Chondrocyte (in vitro differentiated cells): ENCODE measurements around the gene QRICH2. TPM values are rescaled to one million over a fixed set of nuclear protein-coding genes. Genes with fewer than 3 reads are reported as not detected.
"Not testable (repeated sequence)": the region's sequence is repeated elsewhere in the genome, so short reads cannot be mapped to it uniquely, and the experiment has no call there.

ENCODE experiments used
- DNase-seq: peaks from one replicate; pipeline ENCODE4 v3.0.0; 2021; ENCODE audit warnings: mixed read lengths, low spot score
- H3K27ac Mint-ChIP-seq: one replicate; pipeline ENCODE4 v1.8.0; 2021; ENCODE audit warnings: mild to moderate bottlenecking, moderate library complexity, mixed read lengths; ENCODE audit not compliant: unreplicated experiment
- H3K27me3 Mint-ChIP-seq: 2 replicates; pipeline ENCODE4 v1.8.0; 2021; ENCODE audit warnings: low read depth, mixed read lengths
- H3K36me3 Mint-ChIP-seq: 2 replicates; pipeline ENCODE4 v1.8.0; 2021; ENCODE audit warnings: low read depth, mixed read lengths
- H3K4me1 Mint-ChIP-seq: 2 replicates; pipeline ENCODE4 v1.8.0; 2021; ENCODE audit warnings: low read depth, mild to moderate bottlenecking, mixed read lengths
- H3K4me3 Mint-ChIP-seq: one replicate; pipeline ENCODE4 v1.8.0; 2021; ENCODE audit warnings: mild to moderate bottlenecking, moderate library complexity, mixed read lengths; ENCODE audit not compliant: unreplicated experiment
- H3K9me3 Mint-ChIP-seq: 2 replicates; pipeline ENCODE4 v1.8.0; 2021; ENCODE audit warnings: low read depth, mixed read lengths
- total RNA-seq: library from RNA; stranded (reverse); gene quantifications from 3 replicates; pipeline ENCODE4 v1.2.1, GENCODE V29; 2021
- TF ChIP-seq, protein P1 (sequence below): fragments of 200-600 bp; sonication (generic); IDR thresholded peaks from 2 replicates; pipeline ENCODE4 v1.5.0; 2021; ENCODE audit warnings: antibody characterized with exemption, mild to moderate bottlenecking, moderate library complexity

QRICH2 gene
- total RNA-seq, 1 donor from 2014 or later, result 5.2 TPM

DNA sequence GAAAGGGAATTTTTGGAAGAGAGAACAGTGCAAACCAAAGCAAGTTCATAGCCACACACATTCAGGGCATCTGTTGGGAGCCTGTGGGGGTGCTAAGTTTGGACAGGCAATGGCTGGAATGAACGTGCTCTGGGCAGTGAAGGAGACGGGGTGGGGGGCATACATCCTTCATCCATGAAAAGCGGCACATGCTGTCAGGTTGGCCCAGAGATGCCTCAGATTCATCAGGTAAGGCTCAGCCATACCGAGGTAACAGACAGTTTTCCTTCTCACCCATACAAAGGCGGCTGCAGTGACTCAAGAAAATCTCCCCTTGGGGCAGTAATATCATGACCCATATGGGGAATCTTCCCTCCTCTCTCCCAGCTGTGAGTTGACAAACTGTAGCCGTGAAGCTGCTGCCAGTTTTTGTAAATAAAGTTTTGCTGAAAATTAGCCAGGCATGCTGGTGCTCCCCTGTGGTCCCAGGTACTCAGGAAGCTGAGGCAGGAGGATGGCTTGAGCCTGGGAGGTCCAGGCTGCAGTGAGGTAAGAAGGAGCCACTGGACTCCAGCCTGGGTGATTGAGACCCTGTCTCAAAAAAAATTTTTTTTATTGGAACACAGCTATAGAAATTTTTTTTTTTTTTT, 52.2 kb downstream of the QRICH2 start:
- no peak overlapping the region for H3K4me3 Mint-ChIP-seq
- H3K4me1 Mint-ChIP-seq, result peaks cover 11% of the 10 kb centered on the region
- H3K9me3 Mint-ChIP-seq, result no peaks in the 10 kb centered on the region
- TF ChIP-seq, protein P1, sequence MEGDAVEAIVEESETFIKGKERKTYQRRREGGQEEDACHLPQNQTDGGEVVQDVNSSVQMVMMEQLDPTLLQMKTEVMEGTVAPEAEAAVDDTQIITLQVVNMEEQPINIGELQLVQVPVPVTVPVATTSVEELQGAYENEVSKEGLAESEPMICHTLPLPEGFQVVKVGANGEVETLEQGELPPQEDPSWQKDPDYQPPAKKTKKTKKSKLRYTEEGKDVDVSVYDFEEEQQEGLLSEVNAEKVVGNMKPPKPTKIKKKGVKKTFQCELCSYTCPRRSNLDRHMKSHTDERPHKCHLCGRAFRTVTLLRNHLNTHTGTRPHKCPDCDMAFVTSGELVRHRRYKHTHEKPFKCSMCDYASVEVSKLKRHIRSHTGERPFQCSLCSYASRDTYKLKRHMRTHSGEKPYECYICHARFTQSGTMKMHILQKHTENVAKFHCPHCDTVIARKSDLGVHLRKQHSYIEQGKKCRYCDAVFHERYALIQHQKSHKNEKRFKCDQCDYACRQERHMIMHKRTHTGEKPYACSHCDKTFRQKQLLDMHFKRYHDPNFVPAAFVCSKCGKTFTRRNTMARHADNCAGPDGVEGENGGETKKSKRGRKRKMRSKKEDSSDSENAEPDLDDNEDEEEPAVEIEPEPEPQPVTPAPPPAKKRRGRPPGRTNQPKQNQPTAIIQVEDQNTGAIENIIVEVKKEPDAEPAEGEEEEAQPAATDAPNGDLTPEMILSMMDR, result no peak
- no peaks in the 10 kb centered on the region for H3K36me3 Mint-ChIP-seq
- DNase-seq, result peak; percentile 24
- H3K27me3 Mint-ChIP-seq, result no peaks in the 10 kb centered on the region
- no peak overlapping the region for H3K27ac Mint-ChIP-seq

DNA sequence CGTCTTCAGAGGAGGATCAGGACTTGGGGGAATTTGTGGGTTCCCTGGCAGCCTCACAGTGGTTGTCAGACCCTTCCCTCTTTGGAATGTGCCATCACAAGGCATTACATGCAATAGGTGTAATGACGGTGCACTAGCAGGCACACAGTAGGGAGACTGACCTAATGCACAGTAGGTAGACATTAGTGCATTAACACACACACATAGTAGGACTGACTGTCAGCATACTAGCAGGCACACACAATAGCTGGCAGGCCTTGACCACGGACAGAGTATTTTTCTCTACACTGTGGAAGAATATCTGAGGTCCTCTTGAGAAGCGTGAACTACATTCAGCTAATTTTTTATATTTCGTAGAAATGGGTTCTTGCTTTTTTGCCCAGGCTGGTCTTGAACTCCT, 53.8 kb downstream of the QRICH2 start:
- Mint-ChIP-seq H3K4me1 (peaks cover 11% of the 10 kb centered on the region), H3K4me3 (no peak overlapping the region), H3K27ac (no peak overlapping the region), H3K27me3 (no peaks in the 10 kb centered on the region), H3K36me3 (no peaks in the 10 kb centered on the region), H3K9me3 (no peaks in the 10 kb centered on the region)
- TF ChIP-seq, protein P1, result no peak
- DNase-seq, result no peak

- no peak overlapping the region for H3K27ac Mint-ChIP-seq
- peak; percentile 17 for DNase-seq
- H3K4me3 Mint-ChIP-seq, result no peak overlapping the region
- H3K9me3 Mint-ChIP-seq, result no peaks in the 10 kb centered on the region
- TF ChIP-seq, protein P1, result no peak
- no peaks in the 10 kb centered on the region for H3K27me3 Mint-ChIP-seq
- no peaks in the 10 kb centered on the region for H3K36me3 Mint-ChIP-seq
- H3K4me1 Mint-ChIP-seq, result peaks cover 11% of the 10 kb centered on the region
Measured at GRCh38 chr17:76253841-76254240, 54.2 kb downstream of the QRICH2 start.

DNA sequence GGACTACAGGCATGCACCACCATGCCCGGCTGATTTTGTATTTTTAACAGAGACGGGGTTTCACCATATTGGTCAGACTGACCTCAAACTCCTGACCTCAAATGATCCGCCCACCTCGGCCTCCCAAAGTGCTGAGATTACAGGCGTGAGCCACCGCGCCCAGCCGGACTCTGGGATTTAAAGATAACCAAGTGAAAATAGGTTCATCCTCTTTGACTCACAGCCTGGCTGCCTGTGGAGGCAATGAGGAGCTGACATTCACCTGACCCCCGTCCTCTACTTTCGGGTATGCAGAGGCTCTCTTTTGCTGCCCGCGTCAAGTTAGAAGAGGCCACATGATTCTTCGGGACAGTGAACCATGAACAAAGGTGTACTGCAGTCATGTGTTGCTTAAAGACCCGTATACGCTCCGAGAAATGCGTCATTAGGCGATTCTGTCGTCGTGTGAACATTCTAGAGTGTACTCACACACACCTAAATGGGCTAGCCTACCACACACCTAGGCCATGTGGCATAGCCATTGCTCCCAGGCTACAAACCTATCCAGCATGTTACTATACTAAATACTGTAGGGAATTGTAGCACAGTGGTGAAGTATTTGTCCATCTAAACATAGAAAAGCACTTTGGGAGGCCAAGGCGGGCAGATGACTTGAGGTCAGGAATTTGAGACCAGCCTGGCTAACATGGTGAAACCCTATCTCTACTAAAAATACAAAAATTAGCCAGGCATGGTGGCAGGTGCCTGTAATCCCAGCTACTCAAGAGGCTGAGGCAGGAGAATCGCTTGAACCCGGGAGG, 54.9 kb downstream of the QRICH2 start:
- H3K27ac Mint-ChIP-seq, H3K4me3 Mint-ChIP-seq, H3K9me3 Mint-ChIP-seq, H3K36me3 Mint-ChIP-seq, H3K27me3 Mint-ChIP-seq: not testable (repeated sequence)
- H3K4me1 Mint-ChIP-seq, result peaks cover 11% of the 10 kb centered on the region
- peak; percentile 34 for DNase-seq

DNA sequence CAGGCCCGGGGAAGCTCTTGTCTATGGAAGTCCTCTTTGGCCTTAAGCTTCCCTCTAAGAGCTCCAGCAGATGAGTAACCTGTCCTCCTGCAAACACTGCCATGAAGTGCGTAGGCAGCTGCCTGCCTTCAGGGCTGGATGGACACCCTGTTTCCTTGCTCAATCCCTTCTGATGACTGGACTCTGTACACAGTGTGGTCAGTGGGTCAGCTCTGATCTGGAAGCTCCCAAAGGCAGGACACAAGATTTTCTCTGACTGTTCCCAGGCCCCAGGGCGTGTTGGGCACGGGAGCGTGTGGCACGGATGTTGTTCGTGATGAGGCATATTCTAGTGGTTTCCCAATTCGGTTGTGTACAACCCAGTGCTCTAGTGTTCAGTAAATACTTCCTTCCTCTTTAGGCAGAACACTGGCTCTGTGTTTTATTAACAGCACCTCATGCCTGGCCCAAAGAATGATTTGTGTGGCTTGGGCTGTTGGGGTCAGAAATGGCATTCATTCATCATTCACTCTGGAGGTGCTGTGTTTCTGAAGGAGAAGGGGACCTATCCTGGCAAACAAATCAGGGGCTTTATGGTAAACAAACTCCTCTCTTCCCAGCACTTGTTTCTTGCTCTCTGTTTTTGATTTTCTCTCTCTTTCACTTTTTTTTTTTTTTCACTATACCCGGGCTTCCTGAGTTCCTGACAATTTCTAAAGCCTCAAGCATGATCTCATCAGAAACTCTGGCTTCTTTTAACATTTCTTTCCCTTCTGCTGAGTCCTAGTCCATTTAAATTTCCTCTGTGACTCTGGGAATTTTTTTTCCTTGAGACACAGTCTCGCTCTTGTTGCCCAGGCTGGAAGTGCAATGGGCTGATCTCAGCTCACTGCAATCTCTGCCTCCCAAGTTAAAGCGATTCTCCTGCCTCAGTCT, 55.8 kb downstream of the QRICH2 start:
- DNase-seq, result peak; percentile 11
- Mint-ChIP-seq H3K27ac (peak overlapping the region; percentile 60), H3K9me3 (no peaks in the 10 kb centered on the region), H3K27me3 (no peaks in the 10 kb centered on the region), H3K4me1 (peaks cover 11% of the 10 kb centered on the region), H3K36me3 (no peaks in the 10 kb centered on the region), H3K4me3 (no peak overlapping the region)
- TF ChIP-seq, protein P1, result no peak
